Gastrocnemius medialis (tissue), 4 donors: ENCODE results near the gene MARCHF3. TPM values are rescaled to one million over a fixed set of nuclear protein-coding genes. Genes with fewer than 3 reads are reported as not detected.
"Not testable (repeated sequence)": the region's sequence is repeated elsewhere in the genome, so short reads cannot be mapped to it uniquely, and the experiment has no call there.

ENCODE experiments used
- ATAC-seq, 2 donors: fragments of 150-250 bp; one replicate each; pipeline ENCODE4 v1.9.1; 2016
- DNase-seq, 2 donors: peaks; one replicate each; pipeline ENCODE4 v3.0.0-alpha.2; 2019
- H3K27ac ChIP-seq, 4 donors: fragments of 200-600 bp; sonication (generic); 1 replicate in 1 of 4; 2 replicates in 3 of 4; pipeline ENCODE4 v1.5.1; 2016 to 2018; ENCODE audit warnings: mild to moderate bottlenecking in 2 of 4, moderate library complexity in 1 of 4
- H3K27me3 ChIP-seq, 3 donors: fragments of 200-600 bp; sonication (generic) in 2 of 3; 1 replicate in 1 of 3; 2 replicates in 2 of 3; pipeline versions ENCODE4 v1.5.1 to v1.6.0; 2016 to 2019; ENCODE audit warnings: mild to moderate bottlenecking in 1 of 3, moderate library complexity in 1 of 3
- H3K36me3 ChIP-seq, 2 donors: fragments of 200-600 bp; sonication (generic) in 1 of 2; one replicate each; pipeline ENCODE4 v1.5.1; 2017 to 2018
- H3K4me1 ChIP-seq, 2 donors: fragments of 200-600 bp; sonication (generic) in 1 of 2; one replicate each; pipeline ENCODE4 v1.5.1; 2016 to 2017; ENCODE audit warnings: mild to moderate bottlenecking in 2 of 2
- H3K4me3 ChIP-seq, 4 donors: fragments of 200-600 bp; sonication (generic) in 3 of 4; 1 replicate in 1 of 4; 2 replicates in 3 of 4; pipeline ENCODE4 v1.5.1; 2016 to 2019; ENCODE audit warnings: mild to moderate bottlenecking in 2 of 4
- H3K9me3 ChIP-seq, 3 donors: fragments of 200-600 bp; sonication (generic) in 2 of 3; 1 replicate in 1 of 3; 2 replicates in 2 of 3; pipeline ENCODE4 v1.5.1; 2016 to 2019
- CTCF ChIP-seq, 5 experiments: fragments of 450-650 bp in 3 of 5; fragments of 200-600 bp in 2 of 5; sonication (generic) in 2 of 5; IDR thresholded peaks in 4 of 5; conservative IDR thresholded peaks in 1 of 5; 1 replicate in 4 of 5; 2 replicates in 1 of 5; pipeline ENCODE4 v1.5.1; 2016 to 2019; ENCODE audit warnings: antibody characterized with exemption in 5 of 5, mild to moderate bottlenecking in 3 of 5, moderate library complexity in 3 of 5
- POLR2A ChIP-seq, 2 donors: fragments of 450-650 bp; IDR thresholded peaks; one replicate each; pipeline ENCODE4 v1.6.1; 2017; ENCODE audit warnings: antibody characterized with exemption in 2 of 2, mild to moderate bottlenecking in 2 of 2, moderate library complexity in 2 of 2
- in situ Hi-C, 4 donors: fragments of 200-750 bp; cut with MboI; loops; one replicate each; pipeline versions ENCODE4 v1.15.0 to v1.8.0; 2017; ENCODE audit warnings: low sequenced_read_pairs in 4 of 4
- intact Hi-C: fragments of 100-400 bp; cut with DNase I; formaldehyde crosslinking; loops from one replicate; pipeline ENCODE4 v1.15.1; 2023; ENCODE audit warnings: low total_unique reads
- total RNA-seq, 4 donors: library from RNA; depleted of rRNA; stranded (reverse); fragments of >200 nt; gene quantifications; one replicate each; pipeline versions ENCODE4 v1.1.0 to v1.2.3, GENCODE V29; 2016

The MARCHF3 gene
- total RNA-seq, 4 donors from 2014 or later, result 2.4 to 6.2 (median 3.6) TPM

- in situ Hi-C loops (no loop called here), intact Hi-C loops (no loop called here)
Measured at GRCh38 chr5:127022846-127023245, 7.5 kb downstream of the MARCHF3 start.

GRCh38 chr5:127019928-127020327 lies 10.4 kb downstream of the MARCHF3 start:
- no peaks in the 10 kb centered on the region for H3K9me3 ChIP-seq
- intact Hi-C loops (no loop called here), in situ Hi-C loops (no loop called here)
- no peaks in the 10 kb centered on the region for H3K36me3 ChIP-seq
- DNase-seq, result no peak
- H3K4me1 ChIP-seq, result no peaks in the 10 kb centered on the region
- TF ChIP-seq POLR2A (IDR thresholded peaks at IDR 0.05) (no peak), CTCF (IDR thresholded peaks at IDR 0.05 in 4 of 5, conservative IDR thresholded peaks at IDR 0.05 in 1 of 5) (no peak)
- H3K27me3 ChIP-seq, result no peaks in the 10 kb centered on the region
- no peak for ATAC-seq
- no peak overlapping the region for H3K27ac ChIP-seq
- H3K4me3 ChIP-seq, result no peak overlapping the region

More at GRCh38 chr5:127022846-127023245, 7.5 kb downstream of the MARCHF3 start:
- no peak for DNase-seq
- H3K36me3 ChIP-seq, result no peaks in the 10 kb centered on the region
- ATAC-seq, result no peak
- H3K27me3 ChIP-seq, result no peaks in the 10 kb centered on the region
- no peaks in the 10 kb centered on the region for H3K9me3 ChIP-seq
- TF ChIP-seq POLR2A (IDR thresholded peaks at IDR 0.05), result no peak
- TF ChIP-seq CTCF (IDR thresholded peaks at IDR 0.05 in 4 of 5, conservative IDR thresholded peaks at IDR 0.05 in 1 of 5), result no peak
- H3K4me3 ChIP-seq, result no peak overlapping the region
- H3K4me1 ChIP-seq, result peaks cover 6 to 16% of the 10 kb centered on the region in 2 donors
- H3K27ac ChIP-seq, result no peak overlapping the region

GRCh38 chr5:127016722-127017121 lies 13.6 kb downstream of the MARCHF3 start:
- in situ Hi-C loops, H3K27me3 ChIP-seq, H3K4me1 ChIP-seq, DNase-seq, ATAC-seq, intact Hi-C loops, H3K9me3 ChIP-seq, H3K4me3 ChIP-seq, H3K36me3 ChIP-seq, H3K27ac ChIP-seq: not testable (repeated sequence)

GRCh38 chr5:127015716-127016115 lies 14.6 kb downstream of the MARCHF3 start:
- ATAC-seq (no peak), DNase-seq (no peak)
- intact Hi-C loops, result no loop called here

GRCh38 chr5:127014573-127014972 lies 15.8 kb downstream of the MARCHF3 start:
- H3K4me3 ChIP-seq, result no peak overlapping the region
- peaks cover 20 to 27% of the 10 kb centered on the region in 2 donors for H3K4me1 ChIP-seq
- ATAC-seq, result no peak
- no peaks in the 10 kb centered on the region for H3K27me3 ChIP-seq
- in situ Hi-C loops, result no loop called here
- intact Hi-C loops, result no loop called here
- TF ChIP-seq POLR2A (IDR thresholded peaks at IDR 0.05), result no peak
- TF ChIP-seq CTCF (IDR thresholded peaks at IDR 0.05 in 4 of 5, conservative IDR thresholded peaks at IDR 0.05 in 1 of 5), result no peak
- no peak overlapping the region for H3K27ac ChIP-seq
- DNase-seq, result no peak
- no peaks in the 10 kb centered on the region for H3K9me3 ChIP-seq
- H3K36me3 ChIP-seq, result no peaks in the 10 kb centered on the region

More at GRCh38 chr5:127015716-127016115, 14.6 kb downstream of the MARCHF3 start:
- Histone ChIP-seq H3K36me3 (no peaks in the 10 kb centered on the region), H3K27ac (no peak overlapping the region), H3K27me3 (no peaks in the 10 kb centered on the region), H3K9me3 (no peaks in the 10 kb centered on the region), H3K4me3 (no peak overlapping the region), H3K4me1 (peaks cover 15 to 17% of the 10 kb centered on the region in 2 donors)
- TF ChIP-seq POLR2A (IDR thresholded peaks at IDR 0.05), result no peak
- no peak for TF ChIP-seq CTCF (IDR thresholded peaks at IDR 0.05 in 4 of 5, conservative IDR thresholded peaks at IDR 0.05 in 1 of 5)
- in situ Hi-C loops, result no loop called here
